CD4-positive, alpha-beta T cell treated with Interleukin-6 for 4 hours (primary cell): Measurements from ENCODE around the gene RGR.
"Not testable (repeated sequence)": the region's sequence is repeated elsewhere in the genome, so short reads cannot be mapped to it uniquely, and the experiment has no call there.

Experiments
- DNase-seq: peaks from one replicate; pipeline ENCODE4 v3.0.0-alpha.2; 2020; ENCODE audit warnings: mixed read lengths

Gene RGR

DNA sequence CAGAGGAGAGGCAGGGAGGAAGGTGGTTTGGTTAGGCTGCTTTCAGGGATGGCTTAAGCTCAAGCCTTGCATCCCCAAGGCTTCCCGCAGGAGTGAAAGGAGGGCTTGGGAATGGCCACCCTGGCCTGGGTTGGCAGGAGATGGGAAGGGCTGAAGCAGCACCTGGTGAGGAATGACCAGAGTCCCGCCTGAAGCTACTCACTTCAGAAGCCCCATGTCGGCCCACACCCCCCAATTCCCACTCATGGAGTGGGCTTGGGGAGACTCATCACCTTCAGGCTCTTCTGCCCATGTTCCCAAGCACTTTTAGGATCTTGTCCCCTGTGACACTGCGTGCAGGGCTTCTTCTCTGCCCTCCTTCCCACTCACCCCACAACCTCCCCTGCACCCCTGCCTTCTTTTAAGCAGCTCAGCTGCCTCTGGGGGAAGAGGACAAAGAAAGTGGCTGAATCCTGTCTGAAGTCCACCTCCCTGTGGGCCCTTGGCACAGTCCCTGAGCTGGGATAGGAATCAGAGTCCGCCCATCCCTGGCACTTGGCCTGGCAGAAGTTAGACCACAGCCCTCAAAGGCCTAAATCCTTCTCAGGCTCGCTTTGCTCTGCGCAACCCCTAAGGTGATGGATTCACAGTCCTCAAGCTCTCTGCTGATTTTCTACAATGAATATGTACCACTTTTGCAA lies 16.5 kb downstream of the RGR start:
- no peak for DNase-seq

DNA sequence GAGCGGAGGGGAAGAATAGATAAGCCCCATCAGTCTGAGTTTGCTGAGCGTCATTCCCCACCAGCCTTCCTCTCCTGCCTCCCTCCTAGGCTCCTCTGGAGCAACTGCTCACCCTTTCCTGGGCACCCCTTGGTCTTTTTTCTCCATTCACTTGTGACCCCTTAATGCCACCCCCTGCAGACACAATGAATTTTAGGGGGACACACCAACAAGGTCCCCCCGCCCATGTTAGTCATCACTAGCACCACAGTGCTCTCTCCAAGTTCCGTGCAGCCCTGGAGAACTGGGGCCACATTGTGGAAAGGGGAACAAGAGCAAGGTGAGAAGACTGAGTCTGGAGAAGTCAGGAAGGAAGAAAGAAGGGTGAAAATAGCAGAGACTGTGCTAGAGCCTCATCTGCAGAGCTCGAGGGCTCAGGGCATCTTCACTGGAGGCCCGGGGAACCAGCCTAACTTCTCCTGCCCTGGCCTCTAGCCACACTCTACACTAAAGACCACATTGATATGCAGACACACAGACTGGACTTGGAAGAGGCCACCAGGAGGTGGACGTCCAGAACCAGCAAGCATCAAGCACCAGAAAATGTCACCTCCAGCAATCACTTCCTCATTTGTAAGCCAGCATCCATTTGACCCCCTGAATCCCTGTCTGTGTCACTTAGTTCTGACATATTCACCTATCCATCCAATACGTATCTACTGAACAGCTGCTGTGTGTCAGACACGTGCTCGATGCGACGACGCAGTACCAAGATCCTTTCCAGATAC lies 17.5 kb downstream of the RGR start:
- no peak for DNase-seq

DNA sequence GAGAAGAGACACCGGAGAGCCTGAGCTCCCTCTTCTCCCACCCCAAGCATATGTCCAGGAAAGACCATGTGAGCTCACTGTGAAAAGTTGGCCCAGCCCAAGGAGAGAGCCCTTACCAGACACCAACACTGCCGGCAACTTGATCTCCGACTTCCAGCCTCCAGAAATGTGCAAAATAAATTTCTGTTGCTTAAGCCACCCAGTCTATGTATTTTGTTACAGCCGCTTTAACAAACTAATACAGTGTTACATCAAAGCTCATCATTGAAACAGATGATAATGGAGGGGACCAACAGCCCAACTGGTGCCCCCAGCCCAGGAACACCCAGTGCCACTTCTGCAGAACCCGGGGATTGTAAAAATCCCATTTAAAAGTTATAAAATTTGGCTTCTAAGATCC lies 18.9 kb downstream of the RGR start:
- no peak for DNase-seq

- DNase-seq: peak; percentile 74
Observed at GRCh38 chr10:84264611-84265141, 19.8 kb downstream of the RGR start.

DNA sequence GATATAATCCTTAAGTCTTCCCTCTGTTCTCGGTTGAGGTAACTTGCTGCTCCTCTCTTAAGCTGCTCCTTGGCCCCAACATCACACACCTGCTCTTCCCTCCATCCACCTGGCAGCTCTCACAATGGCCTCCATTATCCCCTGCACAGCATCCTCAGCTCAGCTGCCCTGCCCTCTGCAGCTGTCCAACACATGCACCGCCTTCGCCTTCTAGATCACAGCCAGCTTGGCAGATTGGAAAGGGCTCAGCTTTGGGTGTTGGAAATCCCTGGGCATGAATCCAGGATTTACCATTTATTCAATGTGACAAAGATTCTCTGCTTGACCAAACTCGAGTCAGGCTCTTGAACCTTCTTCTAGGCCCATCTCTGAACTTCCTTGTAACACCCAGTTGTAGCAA lies 20.6 kb downstream of the RGR start:
- DNase-seq: no peak

DNA sequence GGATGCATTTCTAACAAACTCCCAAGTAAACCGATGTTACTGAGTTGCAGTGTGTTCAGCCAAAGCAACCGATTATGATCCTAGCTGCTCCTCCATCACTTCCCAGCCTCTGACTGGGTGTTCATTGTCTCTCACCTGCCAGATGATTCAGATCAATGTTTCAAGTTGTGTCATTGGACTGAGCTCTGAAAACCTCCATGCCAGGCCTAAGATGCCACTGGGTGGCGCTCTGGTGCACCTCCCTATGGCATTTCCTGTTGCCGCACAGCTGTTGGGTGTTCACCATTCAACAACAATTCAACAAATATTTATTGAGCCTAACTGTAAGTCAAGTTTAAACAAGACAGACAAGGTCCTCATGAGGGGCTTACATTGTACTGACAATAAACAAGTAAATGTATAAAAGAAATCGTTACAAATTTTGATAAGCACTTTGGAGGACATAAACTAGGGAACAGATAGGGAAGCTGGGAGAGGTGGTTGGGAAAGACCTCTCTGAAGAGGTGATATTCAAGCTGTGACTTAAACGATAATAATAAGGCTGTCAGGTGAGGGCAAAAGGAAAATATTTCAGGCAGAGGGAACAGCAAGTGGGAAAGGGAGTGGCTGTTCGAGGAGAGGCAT lies 22.8 kb downstream of the RGR start:
- peak; percentile 63 for DNase-seq

DNA sequence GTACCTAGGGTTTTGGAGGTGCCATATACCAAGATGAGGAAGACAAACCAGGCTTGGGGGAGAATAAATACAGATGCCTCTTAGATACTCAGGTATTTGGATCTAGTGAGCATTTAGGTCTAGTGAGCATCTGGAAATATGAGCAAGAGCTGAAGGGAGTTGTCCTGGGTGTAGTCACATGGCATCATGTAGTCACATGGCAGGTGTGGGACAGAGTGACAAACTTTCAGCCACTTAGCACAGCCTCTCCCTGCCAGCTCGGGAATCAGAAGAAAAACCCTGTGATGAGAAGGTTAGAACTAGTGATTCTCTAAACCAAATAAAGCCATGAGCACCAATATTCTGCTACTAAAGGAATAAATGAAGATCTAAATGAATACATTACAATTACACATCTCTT lies 24.3 kb downstream of the RGR start:
- no peak for DNase-seq

GRCh38 chr10:84269773-84270172 lies 24.9 kb downstream of the RGR start:
- no peak for DNase-seq

- no peak for DNase-seq
Observed at GRCh38 chr10:84270708-84271107, 25.9 kb downstream of the RGR start.

GRCh38 chr10:84279876-84280475 lies 35.1 kb downstream of the RGR start:
- not testable (repeated sequence) for DNase-seq

DNA sequence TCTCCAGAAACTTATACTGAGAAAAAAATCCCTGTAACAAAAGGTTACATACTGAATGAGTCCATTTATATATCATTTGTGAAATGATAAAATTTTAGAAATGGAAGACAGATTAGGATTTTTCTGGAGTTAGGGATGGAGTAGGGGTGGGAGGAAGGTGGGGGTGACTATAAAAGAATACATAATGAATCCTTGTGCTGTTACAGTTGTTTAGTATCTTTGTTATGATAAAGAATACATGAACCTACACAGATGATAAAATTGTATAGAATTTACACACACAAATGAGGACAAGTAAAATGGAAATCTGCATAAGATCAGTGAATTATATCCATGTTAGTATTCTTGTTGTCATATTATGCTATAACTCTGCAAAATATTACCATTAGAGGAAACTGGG lies 41.8 kb downstream of the RGR start:
- no peak for DNase-seq

- DNase-seq: no peak
Observed at GRCh38 chr10:84288151-84288550, 43.3 kb downstream of the RGR start.

- no peak for DNase-seq
Observed at GRCh38 chr10:84289521-84290200, 44.8 kb downstream of the RGR start.

- no peak for DNase-seq
Observed at GRCh38 chr10:84290235-84290634, 45.4 kb downstream of the RGR start.

DNA sequence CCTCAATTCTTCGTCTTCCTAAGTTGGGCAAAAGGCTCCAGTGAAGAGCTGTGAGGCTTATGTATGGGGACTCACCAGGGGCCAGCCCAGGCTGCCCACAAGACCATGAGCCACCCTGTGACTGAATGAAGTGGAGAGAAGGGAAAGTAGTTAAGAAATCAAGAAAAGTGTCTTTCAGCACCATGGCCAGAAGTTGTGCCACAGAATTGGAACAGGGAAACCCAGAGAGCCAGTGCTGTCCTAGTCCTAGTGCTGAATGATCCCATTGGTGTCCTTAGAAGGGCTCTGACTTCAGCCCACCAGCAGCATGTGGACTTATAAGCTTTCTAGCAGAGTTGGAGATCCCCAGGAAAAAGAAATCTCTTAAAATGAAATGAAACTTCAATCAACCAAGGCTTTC lies 46.5 kb downstream of the RGR start:
- DNase-seq: no peak

- DNase-seq: no peak
Observed at GRCh38 chr10:84292502-84292901, 47.6 kb downstream of the RGR start.

- DNase-seq: no peak
Observed at GRCh38 chr10:84293171-84293570, 48.3 kb downstream of the RGR start.

DNA sequence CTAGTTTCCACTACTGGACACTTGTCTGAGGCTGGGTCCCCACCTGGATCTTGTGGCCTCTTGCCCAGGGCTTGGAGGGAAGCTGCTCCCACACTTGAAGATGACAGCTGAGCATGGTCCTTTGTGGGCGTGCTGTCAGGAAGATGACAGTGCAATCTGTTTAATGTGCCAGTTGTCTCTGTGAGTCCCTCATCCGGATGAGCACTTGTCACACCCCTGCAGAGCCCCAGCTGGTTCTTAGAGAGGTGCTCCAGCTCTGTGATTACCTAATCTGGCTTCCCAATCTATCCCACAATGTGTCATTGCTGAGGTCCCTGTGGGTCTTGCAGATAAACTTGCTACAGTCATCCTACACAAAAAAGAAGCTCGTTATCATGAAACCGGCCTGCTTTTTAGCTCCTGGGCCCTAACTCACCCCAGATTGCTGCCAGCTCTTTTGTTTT lies 48.7 kb downstream of the RGR start:
- DNase-seq: peak; percentile 3

DNA sequence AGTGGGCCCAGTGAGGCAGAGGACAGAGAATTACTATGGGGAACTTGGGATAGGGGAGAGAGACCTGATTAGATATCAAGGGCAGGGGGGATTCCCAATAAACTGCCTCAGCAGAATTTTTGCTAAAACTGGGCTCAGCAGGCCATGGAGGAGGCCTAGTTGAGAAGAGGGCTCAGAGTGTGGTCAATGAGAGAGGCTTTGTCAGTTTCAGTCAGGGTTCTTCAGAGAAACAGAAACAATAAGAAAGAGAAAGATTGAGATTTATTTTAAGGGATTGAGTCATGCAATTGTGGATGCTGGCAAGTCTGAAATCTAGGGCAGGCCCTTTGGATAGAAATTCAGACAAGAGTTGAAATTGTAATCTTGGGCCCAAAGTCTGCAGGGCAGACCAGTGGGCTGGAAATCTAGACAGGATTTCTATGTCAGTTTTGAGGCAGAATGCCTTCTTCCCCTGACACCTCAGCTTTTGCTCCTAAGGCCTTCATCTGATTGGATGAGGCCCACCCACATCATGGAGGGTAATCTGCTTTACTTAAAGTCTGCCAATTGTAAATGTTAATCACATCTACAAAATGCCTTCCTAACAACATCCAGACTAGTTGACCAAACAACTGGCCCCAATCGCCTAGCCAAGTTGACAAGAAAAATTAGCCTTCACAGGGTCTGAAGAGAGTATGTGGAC lies 50.1 kb downstream of the RGR start:
- no peak for DNase-seq

GRCh38 chr10:84296091-84296981 lies 51.5 kb downstream of the RGR start:
- no peak for DNase-seq

GRCh38 chr10:84298057-84298456 lies 53.2 kb downstream of the RGR start:
- no peak for DNase-seq
